Transverse colon (tissue), 4 donors: ENCODE data around the gene ABCB6. TPM values are rescaled to one million over a fixed set of nuclear protein-coding genes. Genes with fewer than 3 reads are reported as not detected.

Source experiments
- DNase-seq: peaks from one replicate; pipeline ENCODE4 v3.0.0-alpha.2; 2019
- H3K27ac ChIP-seq, 4 donors: fragments of 200-600 bp; sonication (generic); 2 replicates each; pipeline ENCODE4 v1.5.1; 2016 to 2018; ENCODE audit warnings: inconsistent platforms in 4 of 4
- H3K27me3 ChIP-seq: fragments of 200-600 bp; sonication (generic); 2 replicates; pipeline ENCODE4 v1.5.1; 2017; ENCODE audit warnings: inconsistent platforms
- H3K36me3 ChIP-seq, 4 donors: fragments of 200-600 bp; sonication (generic); 2 replicates each; pipeline ENCODE4 v1.5.1; 2017 to 2019; ENCODE audit warnings: inconsistent platforms in 4 of 4
- H3K4me1 ChIP-seq, 4 donors: fragments of 200-600 bp; sonication (generic); 2 replicates each; pipeline ENCODE4 v1.5.1; 2017 to 2020; ENCODE audit warnings: inconsistent platforms in 4 of 4
- H3K4me3 ChIP-seq, 4 donors: fragments of 200-600 bp; sonication (generic); 1 replicate in 1 of 4; 2 replicates in 3 of 4; pipeline versions ENCODE4 v1.5.1 to v1.6.1; 2017 to 2019; ENCODE audit warnings: inconsistent platforms in 4 of 4
- H3K9me3 ChIP-seq, 2 donors: fragments of 200-600 bp; sonication (generic); 2 replicates each; pipeline ENCODE4 v1.5.1; 2017 to 2019; ENCODE audit warnings: inconsistent platforms in 2 of 2
- EP300 ChIP-seq: sonication (generic); formaldehyde crosslinking; IDR thresholded peaks from one replicate; pipeline ENCODE4 v1.6.1; 2017; ENCODE audit warnings: antibody characterized with exemption, low read depth
- POLR2A ChIP-seq: fragments of 450-650 bp; IDR thresholded peaks from one replicate; pipeline ENCODE4 v1.6.1; 2016; ENCODE audit warnings: antibody characterized with exemption, mild to moderate bottlenecking, moderate library complexity
- POLR2AphosphoS5 ChIP-seq, 3 donors: sonication (generic); formaldehyde crosslinking; IDR thresholded peaks; one replicate each; pipeline ENCODE4 v1.6.1; 2016; ENCODE audit warnings: antibody characterized with exemption in 3 of 3
- WGBS, 2 donors: methylation state at CpG; one replicate each; pipeline ENCODE4 v1.1.5; 2018; ENCODE audit warnings: low coverage in 1 of 2; 5-methylcytosine and 5-hydroxymethylcytosine counted together
- in situ Hi-C, 4 donors: fragments of 200-750 bp; cut with MboI; loops; one replicate each; pipeline versions ENCODE4 v1.15.0 to v1.15.1; 2017; ENCODE audit warnings: low sequenced_read_pairs in 3 of 4, low pct_ligation_motif_present in 1 of 4, low pct_unique_long_range_greater_than_20kb in 1 of 4
- intact Hi-C: fragments of 100-400 bp; cut with DNase I; formaldehyde crosslinking; loops from one replicate; pipeline ENCODE4 v1.15.1; 2023; ENCODE audit warnings: low total_unique reads
- total RNA-seq, 4 donors: library from RNA; depleted of rRNA; stranded (reverse); fragments of >200 nt; gene quantifications; one replicate each; pipeline ENCODE4 v1.1.0, GENCODE V29; 2016
- TF ChIP-seq, protein P1 (sequence below), 5 experiments: fragments of 200-600 bp in 3 of 5; fragments of 450-650 bp in 2 of 5; sonication (generic) in 3 of 5; IDR thresholded peaks; 1 replicate in 2 of 5; 2 replicates in 3 of 5; pipeline ENCODE4 v1.5.1; 2016 to 2017; ENCODE audit warnings: antibody characterized with exemption in 5 of 5, inconsistent platforms in 3 of 5, mild to moderate bottlenecking in 2 of 5, moderate library complexity in 1 of 5

ABCB6 gene
- total RNA-seq, 4 donors from 2014 or later, result 3.4 to 28.7 (median 20.4) TPM

DNA sequence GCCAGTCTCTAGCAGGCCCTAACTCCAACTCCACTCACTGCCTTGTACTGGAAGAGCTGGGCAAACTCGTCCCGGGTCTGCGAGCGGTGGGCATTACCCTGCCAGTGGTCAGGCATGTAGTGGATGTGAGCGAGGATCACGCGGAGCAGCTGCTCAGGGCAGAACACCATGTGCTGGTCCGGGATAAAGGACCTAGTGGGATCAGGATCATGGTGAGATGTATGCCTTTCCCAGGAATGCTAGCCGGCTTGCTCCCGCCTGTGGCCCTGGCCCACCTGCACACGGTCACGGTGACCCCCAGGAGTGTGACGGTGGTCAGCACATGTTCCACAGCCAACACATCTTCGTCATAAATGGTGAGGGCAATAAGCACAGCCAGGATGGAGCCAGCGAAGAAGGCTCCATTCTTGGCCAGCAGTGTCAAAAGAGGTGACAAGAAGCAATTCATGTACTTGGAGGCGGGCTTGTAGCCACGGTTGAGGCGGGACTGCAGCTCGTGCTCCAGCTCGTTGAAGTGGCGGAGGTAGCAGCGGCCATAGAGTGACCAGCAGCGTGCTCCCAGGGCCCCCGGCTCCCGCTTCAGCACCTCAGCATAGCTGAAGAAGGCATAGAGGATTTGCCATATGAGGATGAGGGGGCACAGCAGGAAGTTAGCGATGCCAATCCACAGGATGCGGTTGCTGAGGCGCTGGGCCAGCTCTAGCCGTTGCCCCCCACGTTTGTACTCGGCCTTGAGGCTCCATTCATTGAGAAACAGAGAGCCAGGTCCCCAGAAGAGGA is 5.3 kb upstream of the ABCB6 start:
- in situ Hi-C loops (no loop called here), intact Hi-C loops (loop anchor here (10.0 kb wide), 2 partner anchors 59 to 71 kb away; partner anchors contain the start of gene NHEJ1)
- peaks cover 0 to 55% (median 25%) of the 10 kb centered on the region in 4 donors for H3K36me3 ChIP-seq

DNA sequence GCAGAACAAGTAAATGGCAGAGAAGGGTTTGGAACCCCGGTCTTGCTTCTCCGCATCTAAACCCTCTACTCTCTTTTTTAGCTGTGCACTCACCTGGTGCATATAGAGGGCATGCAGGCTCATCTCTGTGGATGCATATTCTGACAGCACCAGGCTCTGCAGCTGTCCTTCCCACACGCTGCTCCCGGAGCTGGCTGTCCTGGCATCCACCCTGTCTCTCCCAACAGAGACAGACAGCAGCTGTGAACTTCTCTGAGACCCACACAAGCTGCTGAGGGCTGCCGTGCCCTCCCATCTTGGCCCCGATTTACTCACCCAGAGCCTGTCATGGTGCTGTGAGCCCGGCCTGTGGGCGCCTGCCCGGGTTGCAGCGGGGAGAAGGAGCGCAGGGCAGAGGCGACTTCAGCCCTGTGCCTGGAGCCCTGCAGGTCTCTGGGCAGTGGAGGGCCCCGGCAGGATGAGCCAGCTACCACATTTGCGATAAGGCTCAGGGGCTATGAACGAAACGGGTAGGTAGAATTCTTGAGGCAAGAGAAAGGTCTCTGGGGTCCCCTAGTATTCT is 3.3 kb upstream of the ABCB6 start:
- intact Hi-C loops, result loop anchor here (10.0 kb wide), 2 partner anchors 57 to 73 kb away; partner anchors contain the start of gene NHEJ1
- no peaks in the 10 kb centered on the region for H3K9me3 ChIP-seq
- no peak for DNase-seq
- TF ChIP-seq POLR2AphosphoS5 (IDR thresholded peaks at IDR 0.05) (no peak), POLR2A (no peak), EP300 (no peak)
- TF ChIP-seq, protein P1, sequence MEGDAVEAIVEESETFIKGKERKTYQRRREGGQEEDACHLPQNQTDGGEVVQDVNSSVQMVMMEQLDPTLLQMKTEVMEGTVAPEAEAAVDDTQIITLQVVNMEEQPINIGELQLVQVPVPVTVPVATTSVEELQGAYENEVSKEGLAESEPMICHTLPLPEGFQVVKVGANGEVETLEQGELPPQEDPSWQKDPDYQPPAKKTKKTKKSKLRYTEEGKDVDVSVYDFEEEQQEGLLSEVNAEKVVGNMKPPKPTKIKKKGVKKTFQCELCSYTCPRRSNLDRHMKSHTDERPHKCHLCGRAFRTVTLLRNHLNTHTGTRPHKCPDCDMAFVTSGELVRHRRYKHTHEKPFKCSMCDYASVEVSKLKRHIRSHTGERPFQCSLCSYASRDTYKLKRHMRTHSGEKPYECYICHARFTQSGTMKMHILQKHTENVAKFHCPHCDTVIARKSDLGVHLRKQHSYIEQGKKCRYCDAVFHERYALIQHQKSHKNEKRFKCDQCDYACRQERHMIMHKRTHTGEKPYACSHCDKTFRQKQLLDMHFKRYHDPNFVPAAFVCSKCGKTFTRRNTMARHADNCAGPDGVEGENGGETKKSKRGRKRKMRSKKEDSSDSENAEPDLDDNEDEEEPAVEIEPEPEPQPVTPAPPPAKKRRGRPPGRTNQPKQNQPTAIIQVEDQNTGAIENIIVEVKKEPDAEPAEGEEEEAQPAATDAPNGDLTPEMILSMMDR (IDR thresholded peaks at IDR 0.05), result no peak
- H3K27ac ChIP-seq, result no peak overlapping the region
- peaks cover 0 to 55% (median 25%) of the 10 kb centered on the region in 4 donors for H3K36me3 ChIP-seq
- H3K27me3 ChIP-seq, result no peaks in the 10 kb centered on the region
- in situ Hi-C loops, result no loop called here
- peaks cover 18 to 30% (median 27%) of the 10 kb centered on the region in 4 donors for H3K4me1 ChIP-seq
- 92 to 93% methylated on average over 2 to 16 of the region's 16 CpGs for WGBS, 2 donors
- H3K4me3 ChIP-seq, result no peak overlapping the region

More for the DNA sequence above, 5.3 kb upstream of the ABCB6 start:
- Histone ChIP-seq H3K27me3 (no peaks in the 10 kb centered on the region), H3K4me3 (no peak overlapping the region), H3K4me1 (peaks cover 19 to 31% (median 27%) of the 10 kb centered on the region in 4 donors), H3K27ac (no peak overlapping the region), H3K9me3 (no peaks in the 10 kb centered on the region)
- DNase-seq, result no peak
- no peak for TF ChIP-seq POLR2A
- no peak for TF ChIP-seq POLR2AphosphoS5 (IDR thresholded peaks at IDR 0.05)
- TF ChIP-seq, protein P1 (IDR thresholded peaks at IDR 0.05), result no peak
- no peak for TF ChIP-seq EP300
- 92 to 95% methylated on average over 4 to 26 of the region's 31 CpGs for WGBS, 2 donors

DNA sequence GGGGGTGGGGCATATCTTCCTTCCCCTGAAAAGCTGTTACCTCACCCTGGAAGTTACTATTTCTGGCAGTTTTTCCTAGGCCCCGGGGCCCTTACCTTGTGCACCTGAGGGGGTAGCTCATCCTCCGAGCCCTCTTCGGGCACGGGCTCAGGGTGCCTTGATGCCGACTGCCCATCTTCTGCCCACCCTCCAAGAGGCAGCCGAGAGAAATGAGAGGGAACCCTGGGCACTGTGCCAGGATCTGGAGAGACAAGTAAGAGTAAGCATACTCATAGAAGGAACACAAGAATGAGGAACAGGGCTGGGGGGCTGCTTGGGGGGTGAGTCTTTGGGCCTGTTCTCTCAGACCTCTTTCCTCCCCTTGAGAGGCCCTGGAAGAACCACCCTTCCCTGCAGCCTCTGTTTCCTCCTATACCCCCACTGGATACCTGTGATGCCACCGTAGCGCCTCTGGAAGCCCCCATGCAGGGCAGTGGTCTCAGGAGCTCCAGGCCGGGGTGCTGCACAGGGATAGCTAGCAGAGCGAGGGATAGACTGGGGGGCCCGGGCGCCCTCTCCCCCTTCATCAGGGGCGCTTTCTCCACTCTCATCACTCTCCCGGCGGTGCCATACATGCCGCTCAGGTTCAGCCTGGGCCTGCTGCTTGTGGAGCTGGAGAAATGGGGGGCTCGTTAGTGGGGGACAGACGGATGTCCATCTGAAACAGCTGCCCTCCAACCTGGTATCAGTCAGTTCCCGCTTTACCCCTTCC is 2.1 kb upstream of the ABCB6 start:
- TF ChIP-seq POLR2A (no peak), EP300 (no peak), POLR2AphosphoS5 (IDR thresholded peaks at IDR 0.05) (no peak)
- TF ChIP-seq, protein P1 (IDR thresholded peaks at IDR 0.05), result no peak
- Histone ChIP-seq H3K27me3 (no peaks in the 10 kb centered on the region), H3K9me3 (no peaks in the 10 kb centered on the region), H3K36me3 (peaks cover 0 to 55% (median 24%) of the 10 kb centered on the region in 4 donors), H3K4me1 (peaks cover 19 to 37% (median 30%) of the 10 kb centered on the region in 4 donors), H3K4me3 (no peak overlapping the region), H3K27ac (no peak overlapping the region)
- no peak for DNase-seq
- WGBS, 2 donors, result 93% methylated on average over 19 of the region's 19 CpGs; no CpG with 5 or more reads in 1 of the 2 donors
- in situ Hi-C loops, result no loop called here
- intact Hi-C loops, result loop anchor here (10.0 kb wide), 2 partner anchors 56 to 74 kb away; partner anchors contain the start of gene NHEJ1
